Caco-2 (cell line): ENCODE data around the gene GGA1. TPM values are rescaled to one million over a fixed set of nuclear protein-coding genes. Genes with fewer than 3 reads are reported as not detected.
A peak's percentile ranks its signal among the peaks of the same experiment; 100 is the strongest.

Source experiments
- BruUV-seq: library from RNA; stranded (reverse); fragments of 400-500 nt; replicated peaks from 2 replicates; lab custom pipeline; 2021; lab: Mats Ljungman, UMichigan
- CTCF ChIA-PET: fragments of 300-600 bp; sonication (Branson Sonifier 250); formaldehyde crosslinking; loops from one replicate; lab custom pipeline; 2022; ENCODE audit warnings: antibody characterized with exemption; lab: Charles Lee
- POLR2A ChIA-PET: fragments of 300-600 bp; sonication (Branson Sonifier 250); formaldehyde crosslinking; loops from one replicate; lab custom pipeline; 2022; ENCODE audit warnings: antibody characterized with exemption; lab: Charles Lee
- DNase-seq, 2 experiments: peaks; one replicate each; pipeline versions ENCODE4 v3.0.0 to v3.0.0-alpha.2; 2020 to 2022
- H3K27me3 ChIP-seq: replicated peaks from 2 replicates; pipeline ENCODE4 v1.6.0; 2011; ENCODE audit warnings: low read length; ENCODE audit not compliant: control insufficient read depth, insufficient read depth
- H3K36me3 ChIP-seq: 2 replicates; pipeline ENCODE4 v1.5.1; 2011; ENCODE audit warnings: low read length; ENCODE audit not compliant: control insufficient read depth, insufficient read depth
- H3K4me1 ChIP-seq: fragments of 250-450 bp; sonication (Bioruptor Pico); 2 replicates; pipeline ENCODE4 v1.5.1; 2020; ENCODE audit warnings: mild to moderate bottlenecking
- H3K4me3 ChIP-seq: 2 replicates; pipeline ENCODE4 v1.5.1; 2011; ENCODE audit warnings: low read depth, mild to moderate bottlenecking, control low read depth, low read length
- H3K9me3 ChIP-seq: fragments of 250-450 bp; sonication (Bioruptor Pico); 2 replicates; pipeline ENCODE4 v1.5.1; 2020; ENCODE audit warnings: mild to moderate bottlenecking, moderate library complexity
- H3K27ac Mint-ChIP-seq: one replicate; pipeline ENCODE4 v1.8.0; 2022; ENCODE audit warnings: mixed read lengths; ENCODE audit not compliant: unreplicated experiment
- H3K27me3 Mint-ChIP-seq: one replicate; pipeline ENCODE4 v1.8.0; 2022; ENCODE audit warnings: mixed read lengths; ENCODE audit not compliant: insufficient read depth, unreplicated experiment
- H3K36me3 Mint-ChIP-seq: one replicate; pipeline ENCODE4 v1.8.0; 2022; ENCODE audit warnings: mild to moderate bottlenecking, mixed read lengths; ENCODE audit not compliant: insufficient read depth, unreplicated experiment
- H3K4me1 Mint-ChIP-seq: one replicate; pipeline ENCODE4 v1.8.0; 2022; ENCODE audit warnings: low read depth, mixed read lengths; ENCODE audit not compliant: unreplicated experiment
- H3K4me3 Mint-ChIP-seq: one replicate; pipeline ENCODE4 v1.8.0; 2022; ENCODE audit warnings: mild to moderate bottlenecking, moderate library complexity, mixed read lengths; ENCODE audit not compliant: unreplicated experiment
- H3K9me3 Mint-ChIP-seq: one replicate; pipeline ENCODE4 v1.8.0; 2022; ENCODE audit warnings: mixed read lengths; ENCODE audit not compliant: unreplicated experiment
- CTCF ChIP-seq, 2 experiments: fragments of 200-600 bp in 1 of 2; IDR thresholded peaks; 1 replicate in 1 of 2; 2 replicates in 1 of 2; pipeline versions ENCODE4 v1.5.1 to v1.8.0; 2011 to 2022; ENCODE audit warnings: antibody characterized with exemption in 1 of 2, control low read depth in 1 of 2, inconsistent platforms in 1 of 2, low read depth in 1 of 2, low read length in 1 of 2, mild to moderate bottlenecking in 1 of 2, moderate library complexity in 1 of 2; ENCODE audit not compliant: insufficient read depth in 1 of 2, severe bottlenecking in 1 of 2, unreplicated experiment in 1 of 2
- intact Hi-C: fragments of 100-400 bp; cut with micrococcal nuclease; formaldehyde crosslinking; loops from one replicate; pipeline ENCODE4 v1.10.0; 2022; ENCODE audit not compliant: unreplicated experiment
- total RNA-seq: library from RNA; stranded (reverse); gene quantifications from 2 replicates; pipeline ENCODE4 v1.2.3, GENCODE V29; 2022

The GGA1 gene
- total RNA-seq, 1 experiment from 2014 or later: 65.7 TPM

GRCh38 chr22:37604074-37604473, 4.6 kb upstream of the GGA1 start:
- Histone ChIP-seq H3K36me3 (no peaks in the 10 kb centered on the region), H3K4me1 (peaks cover 14% of the 10 kb centered on the region), H3K4me3 (no peak overlapping the region), H3K27me3 (no peaks in the 10 kb centered on the region), H3K9me3 (no peaks in the 10 kb centered on the region)
- no peak for TF ChIP-seq CTCF (IDR thresholded peaks at IDR 0.05; ENCODE audit: insufficient read depth in 1 of 2, low read depth in 1 of 2, low read length in 1 of 2, severe bottlenecking in 1 of 2, unreplicated experiment in 1 of 2)
- ChIA-PET POLR2A (no interaction called here), CTCF (no interaction called here)
- H3K4me3 Mint-ChIP-seq: no peak overlapping the region
- peaks cover 22% of the 10 kb centered on the region for H3K4me1 Mint-ChIP-seq
- no peaks in the 10 kb centered on the region for H3K27me3 Mint-ChIP-seq
- BruUV-seq: no TSS peak
- DNase-seq: no peak
- H3K36me3 Mint-ChIP-seq: peaks cover 17% of the 10 kb centered on the region
- intact Hi-C loops: loop anchor here (10.0 kb wide), 1 partner anchor 81 kb away; the partner anchor contains the start of gene NOL12
- no peaks in the 10 kb centered on the region for H3K9me3 Mint-ChIP-seq
- H3K27ac Mint-ChIP-seq: no peak overlapping the region

GRCh38 chr22:37604875-37605274, 3.8 kb upstream of the GGA1 start:
- H3K36me3 Mint-ChIP-seq: peaks cover 17% of the 10 kb centered on the region
- no peak overlapping the region for H3K27ac Mint-ChIP-seq
- H3K4me1 ChIP-seq: peaks cover 18% of the 10 kb centered on the region
- H3K4me3 ChIP-seq: no peak overlapping the region
- CTCF ChIA-PET: no interaction called here
- intact Hi-C loops: loop anchor here (5.0 to 10.0 kb wide), 3 partner anchors 38 to 80 kb away; partner anchors contain the start of gene NOL12
- H3K36me3 ChIP-seq: no peaks in the 10 kb centered on the region
- POLR2A ChIA-PET: no interaction called here
- H3K9me3 ChIP-seq: no peaks in the 10 kb centered on the region
- peaks cover 19% of the 10 kb centered on the region for H3K4me1 Mint-ChIP-seq
- no peaks in the 10 kb centered on the region for H3K27me3 ChIP-seq
- BruUV-seq: no TSS peak
- DNase-seq: no peak
- no peak for TF ChIP-seq CTCF (IDR thresholded peaks at IDR 0.05; ENCODE audit: insufficient read depth in 1 of 2, low read depth in 1 of 2, low read length in 1 of 2, severe bottlenecking in 1 of 2, unreplicated experiment in 1 of 2)
- no peaks in the 10 kb centered on the region for H3K9me3 Mint-ChIP-seq
- no peaks in the 10 kb centered on the region for H3K27me3 Mint-ChIP-seq
- no peak overlapping the region for H3K4me3 Mint-ChIP-seq

- intact Hi-C loops: loop anchor here (1.0 to 10.0 kb wide), 4 partner anchors 15 to 78 kb away; partner anchors contain the start of gene NOL12
- Histone ChIP-seq H3K9me3 (no peaks in the 10 kb centered on the region), H3K4me1 (peaks cover 14% of the 10 kb centered on the region), H3K27me3 (no peaks in the 10 kb centered on the region), H3K4me3 (peak overlapping the region; percentile 75), H3K36me3 (no peaks in the 10 kb centered on the region; the same call in 1 of the 2 replicates)
- H3K4me3 Mint-ChIP-seq: peak overlapping the region; percentile 87
- POLR2A ChIA-PET: interaction anchor here (0.5 to 2.1 kb wide), 20 partner anchors 8 to 555 kb away, joined by 3 to 22 read pairs (median 4); partner anchors contain the start of genes ANKRD54, CDC42EP1, LGALS2 and NOL12
- BruUV-seq: TSS peak; percentile 61
- TF ChIP-seq CTCF (IDR thresholded peaks at IDR 0.05; ENCODE audit: insufficient read depth in 1 of 2, low read depth in 1 of 2, low read length in 1 of 2, severe bottlenecking in 1 of 2, unreplicated experiment in 1 of 2): peak; percentile 95 to 98
- no peaks in the 10 kb centered on the region for H3K27me3 Mint-ChIP-seq
- peak; percentile 96 to 99 for DNase-seq
- CTCF ChIA-PET: interaction anchor here (0.6 to 2.8 kb wide), 26 partner anchors 9 to 326 kb away, joined by 3 to 31 read pairs (median 6); partner anchors contain the start of genes LGALS2, NOL12 and PDXP
- H3K9me3 Mint-ChIP-seq: no peaks in the 10 kb centered on the region
- peaks cover 17% of the 10 kb centered on the region for H3K36me3 Mint-ChIP-seq
- H3K27ac Mint-ChIP-seq: peak overlapping the region; percentile 95
- H3K4me1 Mint-ChIP-seq: peaks cover 6% of the 10 kb centered on the region
Measured at GRCh38 chr22:37607010-37607934, 1.4 kb upstream of the GGA1 start.
